Urothelium cell line (cell line): ENCODE results near the gene FCRL5.
"Not testable (repeated sequence)": the region's sequence is repeated elsewhere in the genome, so short reads cannot be mapped to it uniquely, and the experiment has no call there.

Experiments
- DNase-seq: peaks from one replicate; pipeline ENCODE4 v3.0.0; 2011; ENCODE audit warnings: low spot score, mixed read lengths
- FAIRE-seq: peaks from 2 replicates; lab custom pipeline; 2011; peaks lifted over from hg19 to GRCh38; lab: Jason Lieb, UNC

FCRL5 gene

GRCh38 chr1:157490467-157491165 is 61.7 kb downstream of the FCRL5 start:
- FAIRE-seq (no peak), DNase-seq (peak; percentile 54)

- no peak for FAIRE-seq
Observed at GRCh38 chr1:157488156-157488555, 64.2 kb downstream of the FCRL5 start.

GRCh38 chr1:157487504-157487903 is 64.8 kb downstream of the FCRL5 start:
- no peak for FAIRE-seq
- no peak for DNase-seq

More at GRCh38 chr1:157488156-157488555, 64.2 kb downstream of the FCRL5 start:
- no peak for DNase-seq

- DNase-seq, result no peak
- FAIRE-seq, result no peak
Observed at GRCh38 chr1:157487096-157487495, 65.2 kb downstream of the FCRL5 start.

GRCh38 chr1:157486400-157486799 is 65.9 kb downstream of the FCRL5 start:
- not testable (repeated sequence) for FAIRE-seq, DNase-seq

GRCh38 chr1:157485793-157486192 is 66.5 kb downstream of the FCRL5 start:
- FAIRE-seq (no peak), DNase-seq (no peak)

GRCh38 chr1:157484573-157484972 is 67.7 kb downstream of the FCRL5 start:
- no peak for FAIRE-seq
- no peak for DNase-seq

- no peak for FAIRE-seq
- no peak for DNase-seq
Observed at GRCh38 chr1:157483635-157484034, 68.7 kb downstream of the FCRL5 start.

- DNase-seq (no peak), FAIRE-seq (no peak)
Observed at GRCh38 chr1:157482717-157483116, 69.6 kb downstream of the FCRL5 start.

- DNase-seq (no peak), FAIRE-seq (no peak)
Observed at GRCh38 chr1:157482174-157482573, 70.1 kb downstream of the FCRL5 start.

GRCh38 chr1:157478030-157478429 is 74.3 kb downstream of the FCRL5 start:
- no peak for DNase-seq
- no peak for FAIRE-seq

GRCh38 chr1:157477419-157477818 is 74.9 kb downstream of the FCRL5 start:
- FAIRE-seq (no peak), DNase-seq (no peak)

- no peak for FAIRE-seq
- no peak for DNase-seq
Observed at GRCh38 chr1:157472959-157473358, 79.4 kb downstream of the FCRL5 start.

- no peak for DNase-seq
- FAIRE-seq, result no peak
Observed at GRCh38 chr1:157472056-157472701, 80.1 kb downstream of the FCRL5 start.

- FAIRE-seq, result no peak
- no peak for DNase-seq
Observed at GRCh38 chr1:157471531-157471930, 80.8 kb downstream of the FCRL5 start.

- DNase-seq (no peak), FAIRE-seq (no peak)
Observed at GRCh38 chr1:157469752-157470675, 82.3 kb downstream of the FCRL5 start.

- FAIRE-seq, result no peak
Observed at GRCh38 chr1:157469300-157469699, 83.0 kb downstream of the FCRL5 start.

GRCh38 chr1:157466011-157466410 is 86.3 kb downstream of the FCRL5 start:
- no peak for FAIRE-seq
- no peak for DNase-seq

More at GRCh38 chr1:157469300-157469699, 83.0 kb downstream of the FCRL5 start:
- no peak for DNase-seq
